Measurements from ENCODE around the gene FZD7. TPM values are rescaled to one million over a fixed set of nuclear protein-coding genes. Genes with fewer than 3 reads are reported as not detected.

Gene FZD7
- total RNA-seq, 1 experiment from 2014 or later: 14.6 TPM

- H3K27ac ChIP-seq (ENCODE audit: low read depth, low read length): peak overlapping the region; percentile 53
- H3K4me1 ChIP-seq (ENCODE audit: control insufficient read depth in 1 of 2, insufficient read depth in 2 of 2, low read length in 2 of 2): peaks cover 22 to 38% of the 10 kb centered on the region in 2 experiments
- intact Hi-C loops (cut with micrococcal nuclease): no loop called here
- H3K9me2 ChIP-seq (ENCODE audit: insufficient read depth): no peaks in the 10 kb centered on the region
- ChIA-PET RAD21 (ENCODE audit: low non-redundant PET in 1 of 2, low total read pairs in 2 of 2, uncharacterized antibody in 2 of 2, unreplicated experiment in 2 of 2) (no interaction called here), CTCF (no interaction called here), POLR2A (no interaction called here)
- H3K36me3 ChIP-seq (ENCODE audit: control insufficient read depth in 1 of 2, insufficient read depth in 2 of 2, low read length in 2 of 2): no peaks in the 10 kb centered on the region
- no peaks in the 10 kb centered on the region for H3K79me2 ChIP-seq (ENCODE audit: insufficient read depth, low read length)
- peak overlapping the region; percentile 41 for H3K9ac ChIP-seq (ENCODE audit: low read length)
- no TSS peak for BruUV-seq (replicated peaks)
- peak; percentile 27; the same call in 1 of the 2 replicates for ATAC-seq
- H3K9me3 ChIP-seq (ENCODE audit: control insufficient read depth in 1 of 2, insufficient read depth in 1 of 2, low read depth in 1 of 2, low read length in 2 of 2): no peaks in the 10 kb centered on the region
- peak overlapping the region; percentile 47 for H2AFZ ChIP-seq (ENCODE audit: low read depth, low read length, poor library complexity, severe bottlenecking)
- H3K4me3 ChIP-seq (replicated peaks in 1 of 2; ENCODE audit: low read depth in 1 of 2, low read length in 2 of 2): peak overlapping the region in 1 of 2 experiments; percentile 11; a peak in 2 of 4 replicates
- no peak for DNase-seq (ENCODE audit: low read depth, low spot score)
- H3K4me2 ChIP-seq (ENCODE audit: low read length): peak overlapping the region; percentile 64
- no peaks in the 10 kb centered on the region for H4K20me1 ChIP-seq (ENCODE audit: insufficient read depth)
- TF ChIP-seq POLR2A (IDR thresholded peaks at IDR 0.05; ENCODE audit: borderline replicate concordance, extremely low read depth, insufficient read depth, insufficient read length) (no peak), FOSL1 (IDR thresholded peaks at IDR 0.05; ENCODE audit: low read depth) (no peak), ZNF274 (IDR thresholded peaks at IDR 0.05; ENCODE audit: low read depth, low read length) (no peak), JUND (IDR thresholded peaks at IDR 0.05) (no peak), ELF1 (IDR thresholded peaks at IDR 0.05; ENCODE audit: borderline replicate concordance, low read depth) (no peak), ZFX (IDR thresholded peaks at IDR 0.05) (no peak), EZH2phosphoT487 (IDR thresholded peaks at IDR 0.05; ENCODE audit: borderline replicate concordance) (no peak), CEBPB (IDR thresholded peaks at IDR 0.05; ENCODE audit: low read depth) (no peak), CBX3 (IDR thresholded peaks at IDR 0.05; ENCODE audit: low read depth) (no peak), RAD21 (IDR thresholded peaks at IDR 0.05; ENCODE audit: low read depth) (no peak), SIN3A (IDR thresholded peaks at IDR 0.05; ENCODE audit: low read depth) (no peak), SRF (IDR thresholded peaks at IDR 0.05; ENCODE audit: low read depth) (no peak), POLR2AphosphoS5 (IDR thresholded peaks at IDR 0.05; ENCODE audit: low read depth, low read length) (no peak)
- TF ChIP-seq, protein P1, sequence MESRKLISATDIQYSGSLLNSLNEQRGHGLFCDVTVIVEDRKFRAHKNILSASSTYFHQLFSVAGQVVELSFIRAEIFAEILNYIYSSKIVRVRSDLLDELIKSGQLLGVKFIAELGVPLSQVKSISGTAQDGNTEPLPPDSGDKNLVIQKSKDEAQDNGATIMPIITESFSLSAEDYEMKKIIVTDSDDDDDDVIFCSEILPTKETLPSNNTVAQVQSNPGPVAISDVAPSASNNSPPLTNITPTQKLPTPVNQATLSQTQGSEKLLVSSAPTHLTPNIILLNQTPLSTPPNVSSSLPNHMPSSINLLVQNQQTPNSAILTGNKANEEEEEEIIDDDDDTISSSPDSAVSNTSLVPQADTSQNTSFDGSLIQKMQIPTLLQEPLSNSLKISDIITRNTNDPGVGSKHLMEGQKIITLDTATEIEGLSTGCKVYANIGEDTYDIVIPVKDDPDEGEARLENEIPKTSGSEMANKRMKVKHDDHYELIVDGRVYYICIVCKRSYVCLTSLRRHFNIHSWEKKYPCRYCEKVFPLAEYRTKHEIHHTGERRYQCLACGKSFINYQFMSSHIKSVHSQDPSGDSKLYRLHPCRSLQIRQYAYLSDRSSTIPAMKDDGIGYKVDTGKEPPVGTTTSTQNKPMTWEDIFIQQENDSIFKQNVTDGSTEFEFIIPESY (IDR thresholded peaks at IDR 0.05; ENCODE audit: extremely low read depth, insufficient replicate concordance, low read length): no peak
- H3K27me3 ChIP-seq (ENCODE audit: insufficient read depth, low read length): no peaks in the 10 kb centered on the region
Measured at GRCh38 chr2:202039278-202040078, 5.8 kb downstream of the FZD7 start.

All from HCT116 (cell line).